ENCODE data around the gene FNIP1.

FNIP1 gene

GRCh38 chr5:131751506-131751905 is 45.3 kb downstream of the FNIP1 start:
- Histone ChIP-seq H3K4me2 (ENCODE audit: low read depth, low read length, poor library complexity, severe bottlenecking) (no peak overlapping the region), H3K9me3 (ENCODE audit: insufficient read depth, low read length) (no peaks in the 10 kb centered on the region), H4K20me1 (ENCODE audit: low read depth, low read length) (no peaks in the 10 kb centered on the region), H3K9me2 (replicated peaks; ENCODE audit: insufficient read depth, low read length) (no peaks in the 10 kb centered on the region), H3K4me3 (ENCODE audit: insufficient read depth, low read length, poor library complexity, severe bottlenecking) (no peak overlapping the region), H3K36me3 (ENCODE audit: low read length) (no peaks in the 10 kb centered on the region), H3K9ac (ENCODE audit: low read length) (no peak overlapping the region), H2AFZ (ENCODE audit: low read depth, low read length, severe bottlenecking) (no peak overlapping the region), H3K27me3 (ENCODE audit: low read length) (no peaks in the 10 kb centered on the region), H3K79me2 (ENCODE audit: insufficient read depth, low read length) (peaks cover 78% of the 10 kb centered on the region), H3K27ac (ENCODE audit: low read depth, low read length) (no peak overlapping the region), H3F3A (ENCODE audit: insufficient read depth) (no peaks in the 10 kb centered on the region)
- no peak for TF ChIP-seq EZH2phosphoT487 (conservative IDR thresholded peaks at IDR 0.05; ENCODE audit: low read length)
- TF ChIP-seq CTCF (IDR thresholded peaks at IDR 0.05; ENCODE audit: insufficient read depth, low read length, poor library complexity, severe bottlenecking), result no peak

- no peaks in the 10 kb centered on the region for H3F3A ChIP-seq (ENCODE audit: insufficient read depth)
- no peak overlapping the region for H3K4me2 ChIP-seq (ENCODE audit: low read depth, low read length, poor library complexity, severe bottlenecking)
- no peaks in the 10 kb centered on the region for H3K9me2 ChIP-seq (replicated peaks; ENCODE audit: insufficient read depth, low read length)
- no peak overlapping the region for H3K4me3 ChIP-seq (ENCODE audit: insufficient read depth, low read length, poor library complexity, severe bottlenecking)
- no peaks in the 10 kb centered on the region for H3K27me3 ChIP-seq (ENCODE audit: low read length)
- peaks cover 71% of the 10 kb centered on the region for H3K79me2 ChIP-seq (ENCODE audit: insufficient read depth, low read length)
- no peaks in the 10 kb centered on the region for H4K20me1 ChIP-seq (ENCODE audit: low read depth, low read length)
- no peaks in the 10 kb centered on the region for H3K9me3 ChIP-seq (ENCODE audit: insufficient read depth, low read length)
- H3K27ac ChIP-seq (ENCODE audit: low read depth, low read length), result no peak overlapping the region
- no peaks in the 10 kb centered on the region for H3K36me3 ChIP-seq (ENCODE audit: low read length)
- H2AFZ ChIP-seq (ENCODE audit: low read depth, low read length, severe bottlenecking), result no peak overlapping the region
- TF ChIP-seq CTCF (IDR thresholded peaks at IDR 0.05; ENCODE audit: insufficient read depth, low read length, poor library complexity, severe bottlenecking), result no peak
- no peak for TF ChIP-seq EZH2phosphoT487 (conservative IDR thresholded peaks at IDR 0.05; ENCODE audit: low read length)
- no peak overlapping the region for H3K9ac ChIP-seq (ENCODE audit: low read length)
These were observed 46.9 kb downstream of the FNIP1 start for GRCh38 chr5:131749723-131750470.

GRCh38 chr5:131749138-131749537 is 47.7 kb downstream of the FNIP1 start:
- H3K27ac ChIP-seq (ENCODE audit: low read depth, low read length), result no peak overlapping the region
- H3K9me3 ChIP-seq (ENCODE audit: insufficient read depth, low read length), result no peaks in the 10 kb centered on the region
- no peak overlapping the region for H3K9ac ChIP-seq (ENCODE audit: low read length)
- H3K4me3 ChIP-seq (ENCODE audit: insufficient read depth, low read length, poor library complexity, severe bottlenecking), result no peak overlapping the region
- no peak overlapping the region for H3K4me2 ChIP-seq (ENCODE audit: low read depth, low read length, poor library complexity, severe bottlenecking)
- H3K79me2 ChIP-seq (ENCODE audit: insufficient read depth, low read length), result peaks cover 64% of the 10 kb centered on the region
- no peaks in the 10 kb centered on the region for H3K27me3 ChIP-seq (ENCODE audit: low read length)
- TF ChIP-seq CTCF (IDR thresholded peaks at IDR 0.05; ENCODE audit: insufficient read depth, low read length, poor library complexity, severe bottlenecking), result no peak
- no peak overlapping the region for H2AFZ ChIP-seq (ENCODE audit: low read depth, low read length, severe bottlenecking)
- no peaks in the 10 kb centered on the region for H3F3A ChIP-seq (ENCODE audit: insufficient read depth)
- no peaks in the 10 kb centered on the region for H3K9me2 ChIP-seq (replicated peaks; ENCODE audit: insufficient read depth, low read length)
- H3K36me3 ChIP-seq (ENCODE audit: low read length), result no peaks in the 10 kb centered on the region
- H4K20me1 ChIP-seq (ENCODE audit: low read depth, low read length), result no peaks in the 10 kb centered on the region

Measured in SU-DHL-6 (cell line).